ENCODE results near the gene PRR3. TPM values are rescaled to one million over a fixed set of nuclear protein-coding genes. Genes with fewer than 3 reads are reported as not detected.
"Not testable (repeated sequence)": the region's sequence is repeated elsewhere in the genome, so short reads cannot be mapped to it uniquely, and the experiment has no call there.

PRR3 gene
- 10 to 100 TPM; 11.2 to 13.9 TPM for total RNA-seq
- 11.4 to 13.7 reads per million in 2 donors for total RNA-seq

GRCh38 chr6:30556906-30557682 is at the start of gene PRR3:
Gene PRR3, plus strand, starts transcription at chr6:30557295. Its CDS starts 50 bp downstream, at chr6:30557345.
- H3K4me1 Mint-ChIP-seq: peaks cover 39% of the 10 kb centered on the region
- peak within 1 kb of the TSS; percentile 99 for H3K4me3 Mint-ChIP-seq
- ATAC-seq: peak; percentile 64
- peak; percentile 66 to 73 (median 71) for DNase-seq
- no peaks in the 10 kb centered on the region for H3K9me3 ChIP-seq (ENCODE audit: control insufficient read depth, low read length, poor library complexity, severe bottlenecking)
- H3K27me3 Mint-ChIP-seq: no peaks in the 10 kb centered on the region
- H3K27ac Mint-ChIP-seq: peak within 1 kb of the TSS; percentile 100
- peaks cover 17% of the 10 kb centered on the region for H3K36me3 Mint-ChIP-seq (ENCODE audit: low read depth)

GRCh38 chr6:30507849-30508827 is 49.0 kb upstream of the PRR3 start:
- Mint-ChIP-seq H3K4me3 (peak overlapping the region; percentile 86), H3K36me3 (ENCODE audit: low read depth) (no peaks in the 10 kb centered on the region), H3K27me3 (no peaks in the 10 kb centered on the region), H3K27ac (peak overlapping the region; percentile 93), H3K4me1 (peaks cover 36% of the 10 kb centered on the region)
- ATAC-seq (no peak), DNase-seq (no peak)
- H3K9me3 ChIP-seq (ENCODE audit: control insufficient read depth, low read length, poor library complexity, severe bottlenecking): no peaks in the 10 kb centered on the region

- Mint-ChIP-seq H3K36me3 (ENCODE audit: low read depth) (no peaks in the 10 kb centered on the region), H3K27me3 (no peaks in the 10 kb centered on the region), H3K4me3 (peak overlapping the region; percentile 86), H3K4me1 (peaks cover 36% of the 10 kb centered on the region), H3K27ac (peak overlapping the region; percentile 93)
- ATAC-seq: peak; percentile 89
- H3K9me3 ChIP-seq (ENCODE audit: control insufficient read depth, low read length, poor library complexity, severe bottlenecking): no peaks in the 10 kb centered on the region
- DNase-seq: no peak
Observed at GRCh38 chr6:30508890-30509736, 48.0 kb upstream of the PRR3 start.

- no peaks in the 10 kb centered on the region for H3K36me3 Mint-ChIP-seq (ENCODE audit: low read depth)
- DNase-seq (no peak), ATAC-seq (no peak)
- peak overlapping the region; percentile 41 for H3K27ac Mint-ChIP-seq
- peaks cover 44% of the 10 kb centered on the region for H3K4me1 Mint-ChIP-seq
- H3K27me3 Mint-ChIP-seq: no peaks in the 10 kb centered on the region
- no peaks in the 10 kb centered on the region for H3K9me3 ChIP-seq (ENCODE audit: control insufficient read depth, low read length, poor library complexity, severe bottlenecking)
- H3K4me3 Mint-ChIP-seq: no peak overlapping the region
Observed at GRCh38 chr6:30510419-30511168, 46.5 kb upstream of the PRR3 start.

GRCh38 chr6:30511169-30511546 is 45.9 kb upstream of the PRR3 start:
- H3K27me3 Mint-ChIP-seq: no peaks in the 10 kb centered on the region
- no peak overlapping the region for H3K4me3 Mint-ChIP-seq
- no peak for ATAC-seq
- H3K9me3 ChIP-seq (ENCODE audit: control insufficient read depth, low read length, poor library complexity, severe bottlenecking): no peaks in the 10 kb centered on the region
- H3K36me3 Mint-ChIP-seq (ENCODE audit: low read depth): no peaks in the 10 kb centered on the region
- H3K27ac Mint-ChIP-seq: peak overlapping the region; percentile 41
- DNase-seq: no peak
- H3K4me1 Mint-ChIP-seq: peaks cover 44% of the 10 kb centered on the region

- DNase-seq: no peak
- no peaks in the 10 kb centered on the region for H3K36me3 Mint-ChIP-seq (ENCODE audit: low read depth)
- ATAC-seq: no peak
- H3K27ac Mint-ChIP-seq: no peak overlapping the region
- H3K9me3 ChIP-seq (ENCODE audit: control insufficient read depth, low read length, poor library complexity, severe bottlenecking): no peaks in the 10 kb centered on the region
- no peak overlapping the region for H3K4me3 Mint-ChIP-seq
- H3K27me3 Mint-ChIP-seq: no peaks in the 10 kb centered on the region
- peaks cover 35% of the 10 kb centered on the region for H3K4me1 Mint-ChIP-seq
Observed at GRCh38 chr6:30513451-30513850, 43.6 kb upstream of the PRR3 start.

GRCh38 chr6:30515106-30515505 is 42.0 kb upstream of the PRR3 start:
- Mint-ChIP-seq H3K27me3 (no peaks in the 10 kb centered on the region), H3K4me1 (peaks cover 26% of the 10 kb centered on the region), H3K4me3 (peak overlapping the region; percentile 85), H3K27ac (peak overlapping the region; percentile 98), H3K36me3 (ENCODE audit: low read depth) (no peaks in the 10 kb centered on the region)
- ATAC-seq: no peak
- no peak for DNase-seq
- H3K9me3 ChIP-seq (ENCODE audit: control insufficient read depth, low read length, poor library complexity, severe bottlenecking): no peaks in the 10 kb centered on the region

GRCh38 chr6:30515944-30516753 is 40.9 kb upstream of the PRR3 start:
- Mint-ChIP-seq H3K27me3 (no peaks in the 10 kb centered on the region), H3K27ac (peak overlapping the region; percentile 98), H3K4me1 (peaks cover 21% of the 10 kb centered on the region), H3K4me3 (peak overlapping the region; percentile 85), H3K36me3 (ENCODE audit: low read depth) (no peaks in the 10 kb centered on the region)
- ATAC-seq (peak; percentile 89), DNase-seq (peak; percentile 75 to 87 (median 77))
- H3K9me3 ChIP-seq (ENCODE audit: control insufficient read depth, low read length, poor library complexity, severe bottlenecking): no peaks in the 10 kb centered on the region

GRCh38 chr6:30516754-30517076 is 40.4 kb upstream of the PRR3 start:
- peak overlapping the region; percentile 98 for H3K27ac Mint-ChIP-seq
- H3K4me3 Mint-ChIP-seq: peak overlapping the region; percentile 85
- not testable (repeated sequence) for H3K27me3 Mint-ChIP-seq; H3K36me3 Mint-ChIP-seq (ENCODE audit: low read depth); H3K9me3 ChIP-seq (ENCODE audit: control insufficient read depth, low read length, poor library complexity, severe bottlenecking); DNase-seq; ATAC-seq
- peaks cover 15% of the 10 kb centered on the region for H3K4me1 Mint-ChIP-seq

GRCh38 chr6:30517767-30518504 is 39.2 kb upstream of the PRR3 start:
- Mint-ChIP-seq H3K27ac (peak overlapping the region; percentile 98), H3K4me1 (peaks cover 13% of the 10 kb centered on the region)
- H3K27me3 Mint-ChIP-seq; H3K36me3 Mint-ChIP-seq (ENCODE audit: low read depth); H3K4me3 Mint-ChIP-seq; ATAC-seq; H3K9me3 ChIP-seq (ENCODE audit: control insufficient read depth, low read length, poor library complexity, severe bottlenecking); DNase-seq: not testable (repeated sequence)

GRCh38 chr6:30518505-30519145 is 38.5 kb upstream of the PRR3 start:
- not testable (repeated sequence) for H3K4me3 Mint-ChIP-seq; ATAC-seq; H3K36me3 Mint-ChIP-seq (ENCODE audit: low read depth); H3K27me3 Mint-ChIP-seq; H3K9me3 ChIP-seq (ENCODE audit: control insufficient read depth, low read length, poor library complexity, severe bottlenecking); DNase-seq
- peak overlapping the region; percentile 98 for H3K27ac Mint-ChIP-seq
- H3K4me1 Mint-ChIP-seq: peaks cover 15% of the 10 kb centered on the region

Measured in T-helper 17 cell (primary cell).